Astrocyte (in vitro differentiated cells and primary cell): Measurements from ENCODE around the gene AOAH. TPM values are rescaled to one million over a fixed set of nuclear protein-coding genes. Genes with fewer than 3 reads are reported as not detected.

ENCODE experiments used
- DNase-seq: peaks from one replicate; pipeline ENCODE4 v3.0.0-alpha.2; 2010; ENCODE audit warnings: low read depth
- FAIRE-seq: peaks from 2 replicates; lab custom pipeline; 2011; peaks lifted over from hg19 to GRCh38; lab: Jason Lieb, UNC
- H2AFZ ChIP-seq: 2 replicates; pipeline ENCODE4 v1.6.0; 2012; ENCODE audit warnings: low read depth, low read length, inconsistent platforms
- H3K27ac ChIP-seq: 2 replicates; pipeline ENCODE4 v1.5.1; 2011; ENCODE audit warnings: low read depth, low read length, inconsistent platforms
- H3K27me3 ChIP-seq: 2 replicates; pipeline ENCODE4 v1.6.0; 2011; ENCODE audit warnings: low read length, inconsistent platforms; ENCODE audit not compliant: insufficient read depth
- H3K36me3 ChIP-seq: 2 replicates; pipeline ENCODE4 v1.5.1; 2011; ENCODE audit warnings: low read length, inconsistent platforms; ENCODE audit not compliant: insufficient read depth
- H3K4me1 ChIP-seq: 2 replicates; pipeline ENCODE4 v1.5.1; 2011; ENCODE audit warnings: low read length, inconsistent platforms; ENCODE audit not compliant: insufficient read depth
- H3K4me2 ChIP-seq: 2 replicates; pipeline ENCODE4 v1.6.0; 2012; ENCODE audit warnings: low read length, inconsistent platforms
- H3K4me3 ChIP-seq: 2 replicates; pipeline ENCODE4 v1.5.1; 2011; ENCODE audit warnings: low read depth, mild to moderate bottlenecking, low read length, inconsistent platforms; ENCODE audit not compliant: insufficient read depth
- H3K79me2 ChIP-seq: 2 replicates; pipeline ENCODE4 v1.6.0; 2012; ENCODE audit warnings: mild to moderate bottlenecking, low read length, inconsistent platforms; ENCODE audit not compliant: insufficient read depth
- H3K9ac ChIP-seq: 2 replicates; pipeline ENCODE4 v1.6.0; 2012; ENCODE audit warnings: mild to moderate bottlenecking, low read length, inconsistent platforms
- H3K9me3 ChIP-seq: 2 replicates; pipeline ENCODE4 v1.5.1; 2012; ENCODE audit warnings: low read depth, mild to moderate bottlenecking, low read length, inconsistent platforms; ENCODE audit not compliant: insufficient read depth
- H4K20me1 ChIP-seq: 2 replicates; pipeline ENCODE4 v1.6.0; 2012; ENCODE audit warnings: low read length, inconsistent platforms; ENCODE audit not compliant: insufficient read depth
- H3K27ac Mint-ChIP-seq: one replicate; pipeline ENCODE4 v1.8.0; 2021; ENCODE audit warnings: mild to moderate bottlenecking, mixed read lengths; ENCODE audit not compliant: unreplicated experiment
- H3K27me3 Mint-ChIP-seq: one replicate; pipeline ENCODE4 v1.8.0; 2021; ENCODE audit warnings: low read depth, mixed read lengths; ENCODE audit not compliant: unreplicated experiment
- H3K36me3 Mint-ChIP-seq: one replicate; pipeline ENCODE4 v1.8.0; 2021; ENCODE audit warnings: low read depth, mixed read lengths; ENCODE audit not compliant: unreplicated experiment
- H3K4me1 Mint-ChIP-seq: one replicate; pipeline ENCODE4 v1.8.0; 2021; ENCODE audit warnings: low read depth, mixed read lengths; ENCODE audit not compliant: unreplicated experiment
- H3K4me3 Mint-ChIP-seq: one replicate; pipeline ENCODE4 v1.8.0; 2021; ENCODE audit warnings: mild to moderate bottlenecking, moderate library complexity, mixed read lengths; ENCODE audit not compliant: unreplicated experiment
- H3K9me3 Mint-ChIP-seq: one replicate; pipeline ENCODE4 v1.8.0; 2021; ENCODE audit warnings: mild to moderate bottlenecking, mixed read lengths; ENCODE audit not compliant: unreplicated experiment
- EZH2 ChIP-seq: IDR thresholded peaks from 2 replicates; pipeline ENCODE4 v1.6.1; 2012; ENCODE audit warnings: mild to moderate bottlenecking, low read length, inconsistent platforms; ENCODE audit not compliant: insufficient read depth
- total RNA-seq: library from RNA; stranded (reverse); gene quantifications from 2 replicates; pipeline ENCODE4 v1.2.1, GENCODE V29; 2021
- TF ChIP-seq, protein P1 (sequence below): IDR thresholded peaks from 2 replicates; pipeline ENCODE4 v1.5.1; 2011; ENCODE audit warnings: low read depth, mild to moderate bottlenecking, inconsistent platforms, low read length, moderate library complexity; ENCODE audit not compliant: insufficient read depth

Gene AOAH
- total RNA-seq, 1 donor from 2014 or later: not detected

DNA sequence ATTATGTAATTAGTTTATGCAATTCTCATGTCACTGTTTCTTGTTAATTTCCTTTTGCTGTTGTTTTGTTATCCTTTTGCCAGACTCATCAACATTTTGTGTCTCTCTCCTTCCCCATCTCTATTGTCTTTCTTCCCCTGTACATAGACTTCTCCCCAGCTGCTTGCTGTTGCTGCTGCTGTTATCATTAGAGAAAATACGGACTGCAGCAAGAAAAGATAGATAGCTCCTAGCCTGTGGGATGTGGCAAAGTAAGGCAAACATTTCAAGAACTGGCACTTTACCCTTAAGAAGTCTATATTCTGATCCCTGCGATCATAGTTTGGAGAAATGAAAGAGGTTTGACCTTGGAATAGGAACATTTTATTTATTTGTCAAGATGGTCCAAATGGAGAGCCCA, 162.2 kb downstream of the AOAH start:
- Mint-ChIP-seq H3K36me3 (no peaks in the 10 kb centered on the region), H3K4me3 (no peak overlapping the region), H3K27ac (no peak overlapping the region), H3K9me3 (peaks cover 7% of the 10 kb centered on the region), H3K4me1 (peaks cover 15% of the 10 kb centered on the region), H3K27me3 (no peaks in the 10 kb centered on the region)
- FAIRE-seq: no peak
- Histone ChIP-seq H3K4me3 (no peak overlapping the region), H2AFZ (no peak overlapping the region), H3K4me2 (no peak overlapping the region), H3K27me3 (no peaks in the 10 kb centered on the region), H3K36me3 (no peaks in the 10 kb centered on the region), H3K9me3 (no peaks in the 10 kb centered on the region), H3K4me1 (no peaks in the 10 kb centered on the region), H3K79me2 (no peaks in the 10 kb centered on the region), H3K9ac (no peak overlapping the region), H4K20me1 (no peaks in the 10 kb centered on the region), H3K27ac (no peak overlapping the region)
- TF ChIP-seq EZH2: no peak
- TF ChIP-seq, protein P1, sequence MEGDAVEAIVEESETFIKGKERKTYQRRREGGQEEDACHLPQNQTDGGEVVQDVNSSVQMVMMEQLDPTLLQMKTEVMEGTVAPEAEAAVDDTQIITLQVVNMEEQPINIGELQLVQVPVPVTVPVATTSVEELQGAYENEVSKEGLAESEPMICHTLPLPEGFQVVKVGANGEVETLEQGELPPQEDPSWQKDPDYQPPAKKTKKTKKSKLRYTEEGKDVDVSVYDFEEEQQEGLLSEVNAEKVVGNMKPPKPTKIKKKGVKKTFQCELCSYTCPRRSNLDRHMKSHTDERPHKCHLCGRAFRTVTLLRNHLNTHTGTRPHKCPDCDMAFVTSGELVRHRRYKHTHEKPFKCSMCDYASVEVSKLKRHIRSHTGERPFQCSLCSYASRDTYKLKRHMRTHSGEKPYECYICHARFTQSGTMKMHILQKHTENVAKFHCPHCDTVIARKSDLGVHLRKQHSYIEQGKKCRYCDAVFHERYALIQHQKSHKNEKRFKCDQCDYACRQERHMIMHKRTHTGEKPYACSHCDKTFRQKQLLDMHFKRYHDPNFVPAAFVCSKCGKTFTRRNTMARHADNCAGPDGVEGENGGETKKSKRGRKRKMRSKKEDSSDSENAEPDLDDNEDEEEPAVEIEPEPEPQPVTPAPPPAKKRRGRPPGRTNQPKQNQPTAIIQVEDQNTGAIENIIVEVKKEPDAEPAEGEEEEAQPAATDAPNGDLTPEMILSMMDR: no peak
- no peak for DNase-seq

DNA sequence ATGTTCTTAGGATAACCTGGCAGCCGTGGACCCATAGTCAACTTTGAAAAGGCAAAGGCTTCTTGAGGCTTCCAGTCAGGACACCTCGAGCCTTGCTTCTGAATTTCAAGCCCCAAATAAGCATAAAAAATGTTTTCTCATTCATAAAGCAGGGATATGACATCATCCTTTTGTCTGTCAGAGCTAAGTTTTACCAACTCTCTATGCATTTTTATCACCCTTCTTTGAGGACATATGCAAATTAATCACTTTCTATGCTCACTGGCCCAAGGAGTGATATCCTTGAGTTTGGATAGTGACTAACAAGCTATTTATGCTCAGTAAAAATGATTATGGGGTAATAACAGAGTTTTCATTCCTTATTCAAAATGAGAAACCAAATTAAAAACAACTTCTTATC, 175.3 kb downstream of the AOAH start:
- H3K4me3 ChIP-seq: no peak overlapping the region
- Mint-ChIP-seq H3K4me3 (no peak overlapping the region), H3K4me1 (no peaks in the 10 kb centered on the region), H3K27me3 (peaks cover 4% of the 10 kb centered on the region), H3K27ac (no peak overlapping the region), H3K36me3 (no peaks in the 10 kb centered on the region), H3K9me3 (no peaks in the 10 kb centered on the region)
- H3K27ac ChIP-seq: no peak overlapping the region
- no peak overlapping the region for H2AFZ ChIP-seq
- FAIRE-seq (no peak), DNase-seq (peak; percentile 4)
- no peak overlapping the region for H3K9ac ChIP-seq
- H3K79me2 ChIP-seq: no peaks in the 10 kb centered on the region
- no peaks in the 10 kb centered on the region for H4K20me1 ChIP-seq
- TF ChIP-seq, protein P1: no peak
- no peak for TF ChIP-seq EZH2
- H3K36me3 ChIP-seq: no peaks in the 10 kb centered on the region
- H3K4me1 ChIP-seq: no peaks in the 10 kb centered on the region
- H3K4me2 ChIP-seq: no peak overlapping the region
- H3K27me3 ChIP-seq: no peaks in the 10 kb centered on the region
- no peaks in the 10 kb centered on the region for H3K9me3 ChIP-seq

DNA sequence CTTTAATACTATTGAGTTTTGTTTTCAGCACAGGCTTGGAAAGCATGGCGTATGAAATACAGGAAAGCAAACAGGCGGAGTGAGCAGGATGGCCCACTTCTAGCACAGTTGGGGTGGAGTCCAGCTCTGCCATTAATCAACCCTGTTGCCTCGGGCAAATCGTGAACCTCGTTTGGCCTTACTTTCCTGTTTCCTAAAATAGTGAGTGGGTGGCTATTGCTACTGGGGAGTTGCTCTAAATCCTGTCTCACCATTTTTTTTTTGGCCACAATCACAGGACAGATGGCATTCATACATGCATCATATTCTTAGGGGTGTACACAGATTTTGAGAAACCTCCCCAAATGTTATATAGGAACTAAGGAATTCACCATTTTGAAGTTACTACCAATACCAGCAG, 176.9 kb downstream of the AOAH start:
- Histone ChIP-seq H3K27me3 (no peaks in the 10 kb centered on the region), H3K9me3 (no peaks in the 10 kb centered on the region), H3K9ac (no peak overlapping the region), H4K20me1 (no peaks in the 10 kb centered on the region), H3K27ac (no peak overlapping the region), H3K36me3 (no peaks in the 10 kb centered on the region), H3K4me2 (no peak overlapping the region), H3K4me1 (no peaks in the 10 kb centered on the region), H2AFZ (no peak overlapping the region), H3K4me3 (no peak overlapping the region), H3K79me2 (no peaks in the 10 kb centered on the region)
- no peak overlapping the region for H3K27ac Mint-ChIP-seq
- H3K36me3 Mint-ChIP-seq: no peaks in the 10 kb centered on the region
- DNase-seq (no peak), FAIRE-seq (no peak)
- no peaks in the 10 kb centered on the region for H3K4me1 Mint-ChIP-seq
- no peaks in the 10 kb centered on the region for H3K9me3 Mint-ChIP-seq
- H3K27me3 Mint-ChIP-seq: peaks cover 4% of the 10 kb centered on the region
- no peak overlapping the region for H3K4me3 Mint-ChIP-seq
- no peak for TF ChIP-seq EZH2
- TF ChIP-seq, protein P1: no peak
